GM23338 (cell line): ENCODE measurements around the gene AKIRIN1. TPM values are rescaled to one million over a fixed set of nuclear protein-coding genes. Genes with fewer than 3 reads are reported as not detected.

ENCODE experiments used
- ATAC-seq: fragments of 200-7000 bp; cut with Tn5 transposase; 3 replicates; pipeline ENCODE4 v1.9.1; 2020
- DNase-seq: peaks from one replicate; pipeline ENCODE4 v3.0.0-alpha.2; 2015; ENCODE audit warnings: low spot score
- H2AFZ ChIP-seq: fragments of 200-600 bp; sonication (generic); 2 replicates; pipeline ENCODE4 v1.8.0; 2016; ENCODE audit warnings: antibody characterized with exemption, mild to moderate bottlenecking, moderate library complexity
- H3F3A ChIP-seq: fragments of 200-600 bp; sonication (generic); replicated peaks from 2 replicates; pipeline ENCODE4 v1.8.0; 2017; ENCODE audit warnings: antibody characterized with exemption, mixed run types, low read depth
- H3K27ac ChIP-seq: fragments of 200-600 bp; sonication (generic); 2 replicates; pipeline ENCODE4 v1.6.1; 2016; ENCODE audit warnings: low read depth
- H3K27me3 ChIP-seq: fragments of 200-600 bp; sonication (generic); 2 replicates; pipeline ENCODE4 v1.8.0; 2016; ENCODE audit warnings: mild to moderate bottlenecking, mixed run types, moderate library complexity; ENCODE audit not compliant: insufficient read depth
- H3K36me3 ChIP-seq: fragments of 200-600 bp; sonication (generic); 2 replicates; pipeline ENCODE4 v1.8.0; 2016; ENCODE audit warnings: mild to moderate bottlenecking; ENCODE audit not compliant: insufficient read depth
- H3K4me1 ChIP-seq: fragments of 200-600 bp; sonication (generic); 2 replicates; pipeline ENCODE4 v1.8.0; 2016; ENCODE audit warnings: mild to moderate bottlenecking, moderate library complexity; ENCODE audit not compliant: insufficient read depth
- H3K4me2 ChIP-seq: fragments of 200-600 bp; sonication (generic); 2 replicates; pipeline ENCODE4 v1.7.1; 2017; ENCODE audit warnings: mixed run types
- H3K4me3 ChIP-seq: fragments of 200-600 bp; sonication (generic); 2 replicates; pipeline ENCODE4 v1.6.1; 2016; ENCODE audit warnings: mixed run types
- H3K79me2 ChIP-seq: fragments of 200-600 bp; sonication (generic); replicated peaks from 2 replicates; pipeline ENCODE4 v1.8.0; 2017; ENCODE audit warnings: mild to moderate bottlenecking; ENCODE audit not compliant: insufficient read depth
- H3K9me2 ChIP-seq: fragments of 200-600 bp; sonication (generic); 2 replicates; pipeline ENCODE4 v1.8.0; 2017; ENCODE audit not compliant: insufficient read depth
- H4K20me1 ChIP-seq: fragments of 200-600 bp; sonication (generic); replicated peaks from 2 replicates; pipeline ENCODE4 v1.8.0; 2017; ENCODE audit warnings: mild to moderate bottlenecking; ENCODE audit not compliant: insufficient read depth
- H3K27ac Mint-ChIP-seq: 2 replicates; pipeline ENCODE4 v1.8.0; 2020; ENCODE audit warnings: inconsistent platforms, mild to moderate bottlenecking, moderate library complexity, mixed read lengths
- H3K27me3 Mint-ChIP-seq: 3 replicates; pipeline ENCODE4 v1.8.0; 2022; ENCODE audit warnings: low read depth, mild to moderate bottlenecking, moderate library complexity, mixed read lengths, inconsistent platforms; ENCODE audit not compliant: insufficient read depth, poor library complexity
- H3K36me3 Mint-ChIP-seq: 3 replicates; pipeline ENCODE4 v1.8.0; 2021; ENCODE audit warnings: low read depth, mild to moderate bottlenecking, inconsistent platforms, moderate library complexity, mixed read lengths
- H3K4me1 Mint-ChIP-seq: 3 replicates; pipeline ENCODE4 v1.8.0; 2020; ENCODE audit warnings: mild to moderate bottlenecking, inconsistent platforms, mixed read lengths
- H3K4me3 Mint-ChIP-seq: 3 replicates; pipeline ENCODE4 v1.8.0; 2021; ENCODE audit warnings: moderate library complexity, mild to moderate bottlenecking, inconsistent platforms, mixed read lengths
- H3K9me3 Mint-ChIP-seq: 3 replicates; pipeline ENCODE4 v1.8.0; 2020; ENCODE audit warnings: moderate library complexity, mild to moderate bottlenecking, inconsistent platforms, mixed read lengths
- CREB1 ChIP-seq: fragments of 250-450 bp; sonication (Bioruptor Pico); IDR thresholded peaks from 2 replicates; pipeline ENCODE4 v1.5.0; 2020; ENCODE audit warnings: low read depth, mild to moderate bottlenecking, moderate library complexity
- CTCF ChIP-seq, 2 experiments: fragments of 200-600 bp in 1 of 2; sonication (generic) in 1 of 2; conservative IDR thresholded peaks; 2 replicates each; pipeline versions ENCODE4 v1.5.1 to v1.6.1; 2016 to 2017; ENCODE audit warnings: antibody characterized with exemption in 2 of 2, low read depth in 2 of 2, mild to moderate bottlenecking in 2 of 2, moderate library complexity in 1 of 2
- ETS1 ChIP-seq: IDR thresholded peaks from 2 replicates; pipeline ENCODE4 v1.6.1; 2016; ENCODE audit warnings: antibody characterized with exemption
- EZH2 ChIP-seq: fragments of 200-600 bp; sonication (generic); IDR thresholded peaks from one replicate; pipeline ENCODE4 v1.8.0; 2017; ENCODE audit warnings: antibody characterized with exemption, mild to moderate bottlenecking, low read depth; ENCODE audit not compliant: unreplicated experiment
- EZH2phosphoT487 ChIP-seq: fragments of 200-600 bp; sonication (generic); IDR thresholded peaks from one replicate; pipeline ENCODE4 v1.8.1; 2018; ENCODE audit warnings: antibody characterized with exemption; ENCODE audit not compliant: unreplicated experiment
- JUNB ChIP-seq: IDR thresholded peaks from one replicate; pipeline ENCODE4 v1.6.1; 2016; ENCODE audit warnings: antibody characterized with exemption; ENCODE audit not compliant: unreplicated experiment
- NANOG ChIP-seq: IDR thresholded peaks from 2 replicates; pipeline ENCODE4 v1.6.1; 2016; ENCODE audit warnings: antibody characterized with exemption, borderline replicate concordance
- POLR2AphosphoS5 ChIP-seq: IDR thresholded peaks from 2 replicates; pipeline ENCODE4 v1.6.1; 2016; ENCODE audit warnings: antibody characterized with exemption, low read depth
- ZNF462 ChIP-seq: fragments of 250-450 bp; sonication (Bioruptor Pico); IDR thresholded peaks from 2 replicates; pipeline ENCODE4 v1.5.0; 2020; ENCODE audit warnings: mild to moderate bottlenecking, moderate library complexity
- polyA plus RNA-seq: library from polyadenylated mRNA; unstranded; fragments of >200 nt; fragmentation: Nextera tagmentation; extraction: Ambion mirVana; gene quantifications from 2 replicates; pipeline ENCODE4 v1.2.1, GENCODE V29; 2016
- total RNA-seq: library from RNA; depleted of rRNA; stranded (reverse); fragments of >200 nt; shearing (Covaris generic); gene quantifications from 2 replicates; pipeline ENCODE4 v1.2.3, GENCODE V29; 2014

AKIRIN1 gene
- total and polyA plus RNA-seq, 2 experiments from 2014 or later = 162 to 254 TPM

GRCh38 chr1:38990386-38990737, 714 bp upstream of the AKIRIN1 start (continued):
- TF ChIP-seq CREB1 (no peak), NANOG (no peak), POLR2AphosphoS5 (no peak), EZH2phosphoT487 (no peak)

- Mint-ChIP-seq H3K27me3 (peaks cover 7% of the 10 kb centered on the region), H3K4me3 (peak overlapping the region; percentile 95), H3K36me3 (peaks cover 50% of the 10 kb centered on the region), H3K27ac (peak overlapping the region; percentile 89), H3K9me3 (no peaks in the 10 kb centered on the region), H3K4me1 (peaks cover 46% of the 10 kb centered on the region)
- no peak overlapping the region for H2AFZ ChIP-seq
- H3K79me2 ChIP-seq = peaks cover 57% of the 10 kb centered on the region
- H3K27me3 ChIP-seq = no peaks in the 10 kb centered on the region
- peak overlapping the region; percentile 90 for H3K27ac ChIP-seq
- DNase-seq (peak; percentile 64), ATAC-seq (peak; percentile 33)
- H3K9me2 ChIP-seq = no peaks in the 10 kb centered on the region
- TF ChIP-seq JUNB = no peak
- no peak for TF ChIP-seq ETS1
- no peak for TF ChIP-seq CREB1
- no peak for TF ChIP-seq CTCF (conservative IDR thresholded peaks at IDR 0.05; ENCODE audit: low read depth in 2 of 2)
- peak; percentile 22; the same call in 1 of the 2 replicates for TF ChIP-seq POLR2AphosphoS5
- no peak for TF ChIP-seq ZNF462 (CRISPR knock-in tag)
- TF ChIP-seq EZH2 = no peak
- peaks cover 59% of the 10 kb centered on the region for H3K4me1 ChIP-seq
- peak overlapping the region; percentile 96 for H3K4me2 ChIP-seq
- H4K20me1 ChIP-seq = peaks cover 46% of the 10 kb centered on the region
- H3K36me3 ChIP-seq = peaks cover 10% of the 10 kb centered on the region
- H3F3A ChIP-seq = peaks cover 17% of the 10 kb centered on the region
- peak overlapping the region; percentile 87 for H3K4me3 ChIP-seq
Observed at GRCh38 chr1:38991638-38992411, 749 bp downstream of the AKIRIN1 start.
